NCI-H2107 treated with DMSO at 0.1 percent for 48 hours (cell line): ENCODE results near the gene ABCA2.
"Not testable (repeated sequence)": the region's sequence is repeated elsewhere in the genome, so short reads cannot be mapped to it uniquely, and the experiment has no call there.

Experiments used
- DNase-seq: peaks from one replicate; lab custom pipeline; 2025; ENCODE audit not compliant: unreplicated experiment; lab: John Stamatoyannopoulos, UW

Gene ABCA2

GRCh38 chr9:137017791-137018497 is 10.1 kb downstream of the ABCA2 start:
- DNase-seq: no peak

GRCh38 chr9:137017071-137017470 is 11.0 kb downstream of the ABCA2 start:
- no peak for DNase-seq

GRCh38 chr9:137016436-137016835 is 11.6 kb downstream of the ABCA2 start:
- DNase-seq: no peak

- no peak for DNase-seq
Observed at GRCh38 chr9:137015976-137016375, 12.1 kb downstream of the ABCA2 start.

GRCh38 chr9:137015540-137015930 is 12.5 kb downstream of the ABCA2 start:
- no peak for DNase-seq

- no peak for DNase-seq
Observed at GRCh38 chr9:137014776-137015539, 13.1 kb downstream of the ABCA2 start.

GRCh38 chr9:137014166-137014565 is 13.9 kb downstream of the ABCA2 start:
- no peak for DNase-seq

- DNase-seq: no peak
Observed at GRCh38 chr9:137013571-137013940, 14.5 kb downstream of the ABCA2 start.

GRCh38 chr9:137012694-137013570 is 15.1 kb downstream of the ABCA2 start:
- no peak for DNase-seq

- DNase-seq: no peak
Observed at GRCh38 chr9:137011907-137012675, 15.9 kb downstream of the ABCA2 start.

GRCh38 chr9:137011156-137011555 is 16.9 kb downstream of the ABCA2 start:
- no peak for DNase-seq

- no peak for DNase-seq
Observed at GRCh38 chr9:137009938-137010732, 17.9 kb downstream of the ABCA2 start.

- no peak for DNase-seq
Observed at GRCh38 chr9:137009217-137009616, 18.8 kb downstream of the ABCA2 start.

GRCh38 chr9:137008312-137008711 is 19.7 kb downstream of the ABCA2 start:
- no peak for DNase-seq

GRCh38 chr9:137007816-137008270 is 20.2 kb downstream of the ABCA2 start:
- no peak for DNase-seq

- no peak for DNase-seq
Observed at GRCh38 chr9:137007108-137007815, 20.8 kb downstream of the ABCA2 start.

- DNase-seq: no peak
Observed at GRCh38 chr9:137006116-137007003, 21.7 kb downstream of the ABCA2 start.

GRCh38 chr9:137004285-137004684 is 23.8 kb downstream of the ABCA2 start:
- not testable (repeated sequence) for DNase-seq
